K562 (cell line): Measurements from ENCODE around the gene DEPDC1B. TPM values are rescaled to one million over a fixed set of nuclear protein-coding genes. Genes with fewer than 3 reads are reported as not detected.

Experiments
- ARID1B ChIP-seq: fragments of 450-650 bp; IDR thresholded peaks from 2 replicates; pipeline ENCODE4 v1.6.1; 2016; ENCODE audit warnings: antibody characterized with exemption, mild to moderate bottlenecking, inconsistent platforms
- C11orf30 ChIP-seq: fragments of 450-650 bp; IDR thresholded peaks from 2 replicates; pipeline ENCODE4 v1.6.1; 2016; ENCODE audit warnings: low read depth, mild to moderate bottlenecking
- CBX8 ChIP-seq: fragments of 200-600 bp; sonication (generic); IDR thresholded peaks from 2 replicates; pipeline ENCODE4 v1.6.1; 2012; ENCODE audit warnings: borderline replicate concordance, mixed run types, low read depth, mild to moderate bottlenecking, moderate library complexity, mixed read lengths, low read length, control low read depth, inconsistent platforms; ENCODE audit not compliant: poor library complexity, severe bottlenecking; ENCODE audit errors: extremely low read depth
- FOXP4 ChIP-seq: sonication (generic); formaldehyde crosslinking; IDR thresholded peaks from 2 replicates; pipeline ENCODE4 v1.8.0; 2022; ENCODE audit warnings: mild to moderate bottlenecking, missing genetic modification reagents, borderline replicate concordance
- HES1 ChIP-seq: fragments of 450-650 bp; IDR thresholded peaks from 2 replicates; pipeline ENCODE4 v1.6.1; 2016; ENCODE audit warnings: low read depth, mild to moderate bottlenecking, moderate library complexity
- HMBOX1 ChIP-seq: sonication (generic); IDR thresholded peaks from 2 replicates; pipeline ENCODE4 v1.6.1; 2016
- PHB2 ChIP-seq: fragments of 450-650 bp; IDR thresholded peaks from 2 replicates; pipeline ENCODE4 v1.6.1; 2017; ENCODE audit warnings: low read depth
- PKNOX1 ChIP-seq: fragments of 450-650 bp; IDR thresholded peaks from 2 replicates; pipeline ENCODE4 v1.6.1; 2016
- RHOXF2B ChIP-seq: fragments of 250-450 bp; sonication (Bioruptor Pico); conservative IDR thresholded peaks from 2 replicates; pipeline ENCODE4 v1.5.1; 2021
- TCF7L2 ChIP-seq: fragments of 150-350 bp; IDR thresholded peaks from 2 replicates; pipeline ENCODE4 v1.6.1; 2016; ENCODE audit warnings: low read depth, mild to moderate bottlenecking, low read length, moderate library complexity
- TRIM28 ChIP-seq: fragments of 450-650 bp; IDR thresholded peaks from 2 replicates; pipeline ENCODE4 v1.6.1; 2017
- ZBTB9 ChIP-seq: fragments of 450-650 bp; formaldehyde crosslinking; IDR thresholded peaks from 2 replicates; pipeline ENCODE4 v1.4.0; 2020; ENCODE audit warnings: mild to moderate bottlenecking, moderate library complexity
- ZC3H8 ChIP-seq: fragments of 450-650 bp; IDR thresholded peaks from 2 replicates; pipeline ENCODE4 v1.6.1; 2017
- ZEB2 ChIP-seq: fragments of 450-650 bp; IDR thresholded peaks from 2 replicates; pipeline ENCODE4 v1.6.1; 2016
- ZNF174 ChIP-seq: fragments of 250-450 bp; sonication (Bioruptor Pico); IDR thresholded peaks from 2 replicates; pipeline ENCODE4 v1.4.0; 2020; ENCODE audit warnings: mild to moderate bottlenecking
- ZNF639 ChIP-seq, 2 experiments: fragments of 200-800 bp in 1 of 2; sonication (Bioruptor generic) in 1 of 2; sonication (generic) in 1 of 2; formaldehyde crosslinking in 1 of 2; IDR thresholded peaks in 1 of 2; conservative IDR thresholded peaks in 1 of 2; 2 replicates each; pipeline versions ENCODE4 v1.5.0 to v1.6.1; 2016 to 2020; ENCODE audit warnings: missing compliant biosample characterization in 1 of 2, missing genetic modification characterization in 1 of 2, missing genetic modification reagents in 1 of 2
- ZNF699 ChIP-seq: fragments of 250-450 bp; sonication (Bioruptor Pico); IDR thresholded peaks from 2 replicates; pipeline ENCODE4 v1.8.0; 2021; ENCODE audit warnings: mild to moderate bottlenecking, moderate library complexity; ENCODE audit not compliant: insufficient replicate concordance
- ZNF740 ChIP-seq, 3 experiments: fragments of 200-800 bp in 1 of 3; sonication (Bioruptor generic) in 1 of 3; sonication (generic) in 1 of 3; formaldehyde crosslinking in 1 of 3; IDR thresholded peaks; 2 replicates each; pipeline versions ENCODE4 v1.6.1 to v1.8.0; 2016 to 2022; ENCODE audit warnings: mild to moderate bottlenecking in 2 of 3, missing compliant biosample characterization in 2 of 3, missing genetic modification characterization in 2 of 3, missing genetic modification reagents in 1 of 3
- polyA plus RNA-seq, 8 experiments: library from polyadenylated mRNA; depleted of rRNA in 4 of 8; stranded (reverse) in 5 of 8; unstranded in 3 of 8; fragments of >200 nt; fragmentation: Nextera tagmentation in 2 of 8; fragmentation: Illumina TruSeq in 1 of 8; extraction: Ambion mirVana in 2 of 8; extraction: Trizol in 1 of 8; gene quantifications; 2 replicates each; pipeline versions ENCODE4 v1.2.1 to v1.2.3, GENCODE V29; 2011 to 2014; ENCODE audit warnings: inconsistent platforms in 1 of 8, missing spikeins in 1 of 8
- total RNA-seq, 7 experiments: library from RNA; depleted of rRNA in 6 of 7; stranded (reverse); fragments of >200 nt in 6 of 7; fragmentation: Illumina TruSeq in 2 of 7; extraction: Trizol in 2 of 7; gene quantifications; 2 replicates each; pipeline versions ENCODE4 v1.2.1 to v1.2.3, GENCODE V29; 2011 to 2021; ENCODE audit warnings: low replicate concordance in 1 of 7

DEPDC1B gene
- total and polyA plus RNA-seq, 9 of the 15 experiments (the other 6 are each of a cell fraction or from before 2014, with no cell fraction given), result 36.0 to 67.2 (median 44.5) TPM

- TF ChIP-seq PHB2, result no peak
- TF ChIP-seq ARID1B, result no peak
- peak; percentile 80 for TF ChIP-seq HMBOX1
- no peak for TF ChIP-seq RHOXF2B
- TF ChIP-seq ZBTB9 (CRISPR knock-in tag), result no peak
- no peak for TF ChIP-seq ZC3H8
- no peak for TF ChIP-seq ZNF699 (CRISPR knock-in tag)
- no peak for TF ChIP-seq FOXP4 (CRISPR knock-in tag)
- TF ChIP-seq TRIM28, result no peak
- TF ChIP-seq ZEB2, result no peak
- TF ChIP-seq TCF7L2, result no peak
- TF ChIP-seq ZNF639 (CRISPR knock-in tag; conservative IDR thresholded peaks at IDR 0.05 in 1 of 2, IDR thresholded peaks at IDR 0.05 in 1 of 2), result 0 out of 4 replicates have a peak, but pooled peaks of 1 of the 2 experiments have one; percentile 29
- TF ChIP-seq PKNOX1, result peak; percentile 52; the same call in 1 of the 2 replicates
- no peak for TF ChIP-seq CBX8
- TF ChIP-seq C11orf30, result peak; percentile 39; the same call in 1 of the 2 replicates
- TF ChIP-seq ZNF174 (CRISPR knock-in tag), result no peak
- TF ChIP-seq ZNF740 (CRISPR knock-in tag; IDR thresholded peaks at IDR 0.05), result no peak
- TF ChIP-seq ZNF740 (tag; IDR thresholded peaks at IDR 0.05), result no peak
- no peak for TF ChIP-seq HES1
Observed at GRCh38 chr5:60687927-60688720, 11.8 kb downstream of the DEPDC1B start (continued).
